Measurements from ENCODE around the gene ANO4. TPM values are rescaled to one million over a fixed set of nuclear protein-coding genes. Genes with fewer than 3 reads are reported as not detected.

The ANO4 gene
- total RNA-seq, 1 donor from 2014 or later = not detected

DNA sequence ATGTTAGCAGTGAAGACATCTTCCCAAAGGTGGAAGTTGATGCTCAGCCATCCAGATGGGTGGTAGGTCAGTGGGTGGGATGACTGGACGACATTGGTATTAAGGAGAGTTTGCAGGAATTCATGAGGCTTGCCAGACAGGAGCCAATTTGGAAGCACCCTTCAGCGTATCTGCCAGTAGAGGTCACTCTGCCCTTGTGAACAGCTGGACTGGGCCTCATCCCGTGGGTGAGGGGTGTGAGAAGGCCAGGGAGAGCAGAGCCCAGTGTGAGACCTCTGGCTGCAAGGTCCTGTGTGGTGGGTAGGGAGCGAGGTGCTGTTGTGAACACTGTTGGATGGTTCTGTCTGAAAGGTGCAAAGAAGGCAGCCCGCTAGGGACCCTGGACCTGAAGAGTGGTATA lies 377.7 kb downstream of the ANO4 start:
- H3K9me3 Mint-ChIP-seq = peaks cover 10% of the 10 kb centered on the region
- CTCF ChIA-PET = no interaction called here
- ATAC-seq (ENCODE audit: low read depth) = no peak
- H3K4me3 Mint-ChIP-seq = no peak overlapping the region
- H3K27me3 Mint-ChIP-seq = no peaks in the 10 kb centered on the region
- H3K36me3 Mint-ChIP-seq (ENCODE audit: low read depth) = no peaks in the 10 kb centered on the region
- TF ChIP-seq, protein P1, sequence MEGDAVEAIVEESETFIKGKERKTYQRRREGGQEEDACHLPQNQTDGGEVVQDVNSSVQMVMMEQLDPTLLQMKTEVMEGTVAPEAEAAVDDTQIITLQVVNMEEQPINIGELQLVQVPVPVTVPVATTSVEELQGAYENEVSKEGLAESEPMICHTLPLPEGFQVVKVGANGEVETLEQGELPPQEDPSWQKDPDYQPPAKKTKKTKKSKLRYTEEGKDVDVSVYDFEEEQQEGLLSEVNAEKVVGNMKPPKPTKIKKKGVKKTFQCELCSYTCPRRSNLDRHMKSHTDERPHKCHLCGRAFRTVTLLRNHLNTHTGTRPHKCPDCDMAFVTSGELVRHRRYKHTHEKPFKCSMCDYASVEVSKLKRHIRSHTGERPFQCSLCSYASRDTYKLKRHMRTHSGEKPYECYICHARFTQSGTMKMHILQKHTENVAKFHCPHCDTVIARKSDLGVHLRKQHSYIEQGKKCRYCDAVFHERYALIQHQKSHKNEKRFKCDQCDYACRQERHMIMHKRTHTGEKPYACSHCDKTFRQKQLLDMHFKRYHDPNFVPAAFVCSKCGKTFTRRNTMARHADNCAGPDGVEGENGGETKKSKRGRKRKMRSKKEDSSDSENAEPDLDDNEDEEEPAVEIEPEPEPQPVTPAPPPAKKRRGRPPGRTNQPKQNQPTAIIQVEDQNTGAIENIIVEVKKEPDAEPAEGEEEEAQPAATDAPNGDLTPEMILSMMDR (IDR thresholded peaks at IDR 0.05) = no peak
- POLR2A ChIA-PET = no interaction called here
- intact Hi-C loops (cut with micrococcal nuclease) = no loop called here
- H3K27ac Mint-ChIP-seq = no peak overlapping the region
- DNase-seq = no peak
- H3K4me1 Mint-ChIP-seq = no peaks in the 10 kb centered on the region

DNA sequence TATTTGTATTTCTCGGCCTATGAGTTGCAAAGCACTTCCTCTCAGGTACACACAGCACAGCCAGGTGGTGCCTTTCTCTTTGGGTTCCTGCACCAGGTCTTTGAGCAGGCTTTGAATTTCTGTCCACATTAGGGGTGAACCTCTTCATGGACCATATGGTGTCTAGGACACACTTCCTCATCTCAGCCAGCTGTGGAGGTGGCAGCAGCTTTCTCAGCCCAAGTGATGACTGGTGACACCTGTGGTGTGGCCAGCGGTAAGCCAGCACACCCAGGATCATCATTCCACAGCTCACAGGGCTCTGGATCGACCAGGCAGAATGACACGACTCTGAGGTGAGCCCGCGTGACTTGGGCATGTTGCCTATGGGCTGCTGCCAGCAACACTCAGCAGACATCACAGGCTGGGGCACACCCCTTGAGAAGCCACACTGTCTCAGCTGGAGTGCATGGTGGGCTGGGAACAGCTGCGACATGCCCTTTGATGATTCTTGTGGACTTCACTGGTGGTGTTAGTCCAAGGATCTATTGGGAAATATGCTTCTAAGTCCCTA lies 378.7 kb downstream of the ANO4 start:
- Mint-ChIP-seq H3K27ac (no peak overlapping the region), H3K4me3 (no peak overlapping the region), H3K9me3 (peaks cover 12% of the 10 kb centered on the region), H3K27me3 (no peaks in the 10 kb centered on the region), H3K36me3 (ENCODE audit: low read depth) (no peaks in the 10 kb centered on the region), H3K4me1 (no peaks in the 10 kb centered on the region)
- DNase-seq (no peak), ATAC-seq (ENCODE audit: low read depth) (no peak)
- intact Hi-C loops (cut with micrococcal nuclease) = no loop called here
- POLR2A ChIA-PET = no interaction called here
- TF ChIP-seq, protein P1 (IDR thresholded peaks at IDR 0.05) = no peak
- CTCF ChIA-PET = no interaction called here

DNA sequence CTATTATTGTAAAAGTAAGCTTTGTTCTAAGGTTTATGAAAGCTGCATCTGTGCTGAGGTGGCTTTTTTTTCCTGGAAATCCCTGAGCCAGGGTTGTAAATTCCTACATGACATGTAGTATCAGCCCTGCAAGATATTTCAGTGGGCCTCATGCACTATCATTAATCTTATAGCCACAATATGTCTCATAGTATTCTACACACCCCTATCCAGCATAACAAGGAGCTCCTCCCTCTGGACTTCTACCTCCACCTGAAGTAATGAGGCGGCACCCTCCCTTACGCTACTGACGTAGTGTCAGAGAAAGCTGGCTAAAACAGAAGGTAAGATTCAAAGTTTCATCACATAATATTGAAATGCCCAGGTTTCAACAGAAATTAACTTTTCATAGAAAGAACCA lies 380.0 kb downstream of the ANO4 start:
- no peaks in the 10 kb centered on the region for H3K36me3 Mint-ChIP-seq (ENCODE audit: low read depth)
- intact Hi-C loops (cut with micrococcal nuclease) = no loop called here
- H3K4me3 Mint-ChIP-seq = no peak overlapping the region
- no peak overlapping the region for H3K27ac Mint-ChIP-seq
- no peak for DNase-seq
- no peaks in the 10 kb centered on the region for H3K4me1 Mint-ChIP-seq
- CTCF ChIA-PET = interaction anchor here (0.9 kb wide), 1 partner anchor 9 kb away, joined by 3 read pairs; no protein-coding TSS in a partner anchor
- H3K27me3 Mint-ChIP-seq = no peaks in the 10 kb centered on the region
- H3K9me3 Mint-ChIP-seq = peaks cover 12% of the 10 kb centered on the region
- TF ChIP-seq, protein P1 (IDR thresholded peaks at IDR 0.05) = no peak
- POLR2A ChIA-PET = no interaction called here
- ATAC-seq (ENCODE audit: low read depth) = no peak

Other genes starting within 250 kb of the ANO4 start
- 0.07 and 0.10 TPM in 2 replicates for gene GAS2L3, start 221.1 kb upstream of the ANO4 start, total RNA-seq

All from activated B cell treated with CpG ODN at 0.5 μM for 24 hours (primary cell).